CD4-positive, alpha-beta T cell treated with Interleukin-12 subunit alpha and Interleukin-12 subunit beta, for 1 hour (primary cell): ENCODE results near the gene AGAP1.
"Not testable (repeated sequence)": the region's sequence is repeated elsewhere in the genome, so short reads cannot be mapped to it uniquely, and the experiment has no call there.

Experiments
- DNase-seq: peaks from one replicate; pipeline ENCODE4 v3.0.0-alpha.2; 2020

Gene AGAP1

DNA sequence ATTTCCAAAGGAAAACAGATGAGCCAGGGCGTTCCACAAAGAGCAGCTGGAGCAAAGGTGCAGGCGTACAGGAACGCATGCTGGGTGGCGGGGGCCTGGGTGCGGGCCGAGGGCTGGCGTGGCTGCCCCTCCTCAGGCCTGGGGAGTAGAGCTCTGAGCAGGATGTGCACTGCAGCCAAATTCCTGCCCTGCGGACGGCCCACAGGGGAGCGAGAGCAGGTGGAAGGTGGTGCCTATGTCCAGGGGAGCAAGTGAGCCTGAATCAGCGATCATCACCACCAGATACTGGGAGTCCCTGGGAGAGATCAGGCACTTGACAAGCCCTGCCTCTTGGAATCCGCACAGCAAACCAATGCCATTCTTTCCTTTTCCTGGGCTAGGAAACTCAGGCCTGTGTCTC lies 568.1 kb downstream of the AGAP1 start:
- no peak for DNase-seq

DNA sequence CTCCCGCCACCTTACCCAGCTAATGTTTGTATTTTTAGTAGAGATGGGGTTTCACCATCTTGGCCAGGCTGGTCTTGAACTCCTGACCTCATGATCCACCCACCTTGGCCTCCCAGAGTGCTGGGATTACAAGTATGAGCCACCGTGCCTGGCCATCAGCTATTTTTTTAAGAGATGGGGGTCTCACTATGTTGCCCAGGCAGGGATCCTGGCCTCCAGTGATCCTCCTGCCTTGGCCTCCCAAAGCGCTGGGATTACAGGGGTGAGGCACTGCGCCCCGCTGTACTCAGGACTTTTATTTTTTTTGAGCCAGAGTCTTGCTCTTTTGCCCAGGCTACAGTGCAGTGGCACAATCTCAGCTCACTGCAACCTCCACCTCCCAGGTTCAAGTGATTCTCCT lies 569.0 kb downstream of the AGAP1 start:
- not testable (repeated sequence) for DNase-seq

DNA sequence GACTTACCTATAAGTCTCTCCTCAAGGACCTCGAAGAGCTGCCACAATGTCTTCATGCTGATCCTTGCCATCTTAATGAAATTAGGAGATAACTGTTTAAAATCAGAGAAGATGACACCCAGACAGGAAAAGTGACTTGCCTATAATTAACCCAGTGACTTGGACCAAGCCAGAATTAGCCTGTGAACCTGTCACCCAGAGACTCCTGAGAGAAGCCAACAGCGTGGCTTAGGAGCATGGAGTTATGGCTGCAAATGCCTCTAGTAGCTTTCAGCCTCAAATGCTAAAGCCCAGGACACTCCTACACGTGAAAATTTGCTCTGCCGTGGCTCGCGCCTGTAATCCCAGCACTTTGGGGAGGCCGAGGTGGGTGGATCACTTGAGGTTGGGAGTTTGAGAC lies 570.2 kb downstream of the AGAP1 start:
- no peak for DNase-seq

DNA sequence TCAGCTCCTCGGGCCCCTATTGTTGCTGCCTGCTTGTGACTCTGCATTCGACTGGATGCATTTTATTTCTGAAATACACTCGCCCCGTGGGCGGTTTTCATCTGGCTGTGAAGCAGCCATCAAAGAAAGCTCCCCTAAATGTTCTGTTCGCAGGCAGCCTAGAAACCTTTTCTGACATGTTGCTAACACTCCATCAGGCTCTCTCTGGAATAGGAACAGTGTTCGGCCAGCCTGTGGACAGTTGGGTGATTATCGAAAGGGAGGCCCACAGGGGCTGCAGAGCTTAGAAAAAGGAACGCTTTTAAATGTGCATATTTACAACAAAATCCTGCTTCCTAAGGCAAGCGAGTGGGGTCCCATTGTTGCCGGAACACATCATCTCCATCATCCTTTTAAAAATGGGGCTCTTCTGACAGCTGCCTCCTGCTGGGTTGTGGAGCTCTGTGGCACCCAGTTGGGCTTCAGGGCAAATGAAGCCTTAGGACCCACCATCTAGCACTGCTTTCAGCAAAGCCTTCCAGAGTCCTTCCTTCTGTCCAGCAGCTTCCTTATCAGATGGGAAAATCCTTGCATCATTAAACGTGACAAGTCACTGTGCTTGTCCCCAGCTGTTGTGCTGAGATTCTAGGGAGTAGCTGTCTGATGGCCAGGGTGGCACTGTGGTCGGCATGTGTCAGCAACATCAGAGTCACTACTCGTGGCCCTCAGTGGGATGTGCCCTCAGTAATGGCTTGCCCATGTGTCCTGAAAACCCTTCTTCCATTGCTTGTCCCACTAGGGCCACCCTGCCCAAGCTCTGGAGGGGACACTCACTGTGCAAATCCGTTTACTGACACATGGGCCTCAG lies 571.7 kb downstream of the AGAP1 start:
- DNase-seq = no peak

DNA sequence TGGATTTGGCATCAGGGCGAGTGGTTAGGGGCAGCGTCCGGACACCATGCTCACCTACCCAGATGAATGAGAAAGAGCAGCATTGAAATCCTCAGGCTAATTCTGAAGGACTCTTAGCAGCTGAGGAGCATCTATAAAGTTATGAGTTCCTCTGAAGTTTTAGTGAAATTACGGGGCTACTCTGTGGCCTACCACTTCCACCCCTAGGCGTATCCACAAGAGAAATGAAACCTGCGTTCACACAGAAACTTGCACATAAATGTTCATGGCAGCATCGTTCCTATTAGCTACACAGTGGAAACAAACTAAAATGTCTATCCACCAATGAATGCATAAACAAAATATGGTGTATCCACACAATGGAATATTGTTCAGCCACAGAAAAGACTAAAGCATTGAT lies 576.4 kb downstream of the AGAP1 start:
- no peak for DNase-seq

DNA sequence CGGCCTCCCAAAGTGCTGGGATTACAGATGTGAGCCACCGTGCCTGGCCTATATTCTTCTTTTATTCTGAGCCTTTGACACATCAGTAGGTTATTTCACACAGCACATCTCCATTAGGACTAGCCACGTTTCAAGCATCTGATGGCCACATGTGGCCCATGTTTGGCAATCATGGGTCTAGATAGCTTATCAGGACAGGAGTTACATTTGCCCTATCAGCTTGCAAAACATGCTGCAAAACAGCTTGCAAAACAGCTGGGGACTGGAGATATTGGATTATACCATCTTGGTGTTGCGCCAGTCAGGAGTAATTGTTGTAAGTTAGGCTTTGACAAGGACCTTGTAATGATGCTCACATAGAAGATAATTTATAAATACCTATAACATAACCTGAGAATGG lies 579.4 kb downstream of the AGAP1 start:
- DNase-seq = no peak

DNA sequence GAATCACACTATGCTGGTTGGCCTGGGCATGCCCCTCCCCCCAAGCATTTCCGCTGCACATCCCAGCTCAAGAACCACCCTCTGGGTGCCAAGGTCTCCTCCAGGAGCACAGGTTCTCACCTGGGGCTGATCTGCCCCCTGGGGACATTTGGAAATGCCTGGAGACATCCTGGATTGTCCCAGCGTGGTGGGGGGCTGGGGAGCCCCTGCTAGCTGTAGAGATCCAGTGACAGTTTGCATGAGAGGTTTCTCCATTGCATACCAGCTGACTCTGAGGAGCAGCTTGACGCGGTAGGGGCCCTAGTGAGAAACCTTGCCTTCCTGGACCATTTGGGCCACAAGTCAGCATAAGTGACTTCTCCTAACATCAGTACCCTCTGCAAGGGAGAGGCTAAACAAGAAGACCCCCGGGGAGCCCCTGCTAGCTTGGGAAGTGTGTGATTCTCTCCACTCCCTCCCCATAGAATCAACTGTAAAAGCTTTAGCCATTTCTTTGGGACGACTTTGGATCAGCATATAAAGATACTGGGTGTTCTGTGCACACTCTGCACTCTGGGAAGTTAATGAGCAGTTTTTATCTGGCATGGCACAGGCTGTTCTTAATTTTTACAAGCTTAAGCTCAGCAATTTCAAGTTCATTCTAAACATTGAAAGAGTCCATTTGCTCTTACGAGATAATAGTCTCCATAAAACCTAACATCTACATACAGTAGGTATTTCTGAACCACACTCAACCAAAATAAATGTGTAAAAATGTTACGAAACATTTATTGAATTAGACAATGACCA lies 580.2 kb downstream of the AGAP1 start:
- no peak for DNase-seq

DNA sequence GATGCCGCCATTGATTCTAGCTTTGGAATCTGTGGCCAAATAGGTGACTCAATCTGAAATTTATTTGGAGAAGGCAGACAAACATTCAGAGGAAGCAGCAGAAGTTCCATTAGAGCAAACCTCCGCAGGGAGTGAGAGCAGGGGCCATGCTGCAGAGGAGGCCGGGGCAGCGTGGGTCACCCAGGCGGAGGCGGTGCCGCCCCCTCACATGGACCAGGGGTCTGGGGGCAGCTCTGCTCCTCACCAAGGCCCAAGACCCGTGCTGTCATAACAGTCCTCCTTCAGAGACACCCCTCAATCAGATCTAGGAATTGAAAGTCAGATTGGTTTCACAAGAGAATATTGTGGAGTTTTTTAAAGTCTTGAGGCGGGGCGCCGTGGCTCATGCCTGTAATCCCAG lies 582.0 kb downstream of the AGAP1 start:
- no peak for DNase-seq

DNA sequence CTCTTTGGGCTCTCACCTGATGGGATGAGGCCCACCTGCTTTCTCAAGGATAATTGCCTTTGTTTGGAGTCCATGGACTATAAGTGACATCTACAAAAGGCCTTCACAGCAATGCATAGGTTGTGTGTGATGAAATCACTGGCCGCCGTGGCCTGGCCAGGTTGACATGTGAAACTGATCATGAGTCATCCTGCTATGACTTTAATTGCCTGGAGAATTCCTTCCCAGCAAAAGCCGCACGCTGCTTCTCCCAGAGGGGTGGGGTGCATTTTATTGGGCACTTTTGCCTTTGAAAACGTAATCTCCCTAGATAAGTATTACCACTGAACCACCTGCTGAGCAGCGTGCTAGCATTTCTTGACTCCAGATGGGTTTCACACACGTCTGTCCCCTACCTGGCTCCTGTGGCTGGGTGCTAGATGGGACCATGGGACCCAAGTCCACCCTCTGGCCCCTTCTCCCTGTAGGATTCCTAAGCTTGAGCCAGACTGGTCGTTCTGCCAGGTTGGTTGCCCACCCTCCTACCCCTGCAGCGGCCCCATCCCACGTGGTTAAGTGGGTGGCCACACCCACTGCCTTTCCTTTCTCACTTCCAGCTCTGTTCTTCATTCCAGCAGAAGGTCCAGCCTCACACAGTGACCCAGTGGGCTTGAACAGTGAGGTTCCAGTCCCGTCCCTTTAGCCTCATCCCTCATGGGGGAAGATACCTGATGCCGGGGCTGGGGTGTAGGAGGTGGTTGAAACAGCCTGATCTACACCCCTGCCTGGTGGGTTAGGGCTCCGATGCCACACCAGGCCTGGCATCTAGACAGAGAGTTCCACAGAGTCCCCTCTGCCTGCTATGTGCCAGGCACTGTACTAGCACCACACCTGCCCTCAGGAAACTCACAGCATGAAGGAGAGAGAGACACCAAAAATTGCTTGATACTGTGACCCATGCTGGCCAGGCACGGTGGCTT lies 584.7 kb downstream of the AGAP1 start:
- no peak for DNase-seq

DNA sequence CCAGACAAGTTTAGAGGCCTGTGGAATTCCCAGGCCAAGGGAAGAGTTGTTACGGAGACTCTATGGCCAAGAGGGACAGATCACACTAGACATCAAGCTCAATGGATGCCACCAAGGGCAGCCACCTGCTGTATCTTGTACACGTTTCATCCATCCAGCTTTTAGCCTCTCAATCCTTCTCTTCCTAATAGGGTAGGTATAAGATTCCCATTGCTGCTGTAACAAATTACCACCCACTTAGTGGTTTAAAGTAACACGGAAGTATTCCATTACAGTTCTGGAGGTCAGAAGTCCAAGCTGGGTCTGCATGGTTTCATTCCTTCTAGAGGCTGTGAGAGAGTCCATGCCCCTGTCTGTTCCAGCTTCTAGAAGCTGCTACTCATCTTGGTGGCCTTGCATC lies 586.6 kb downstream of the AGAP1 start:
- DNase-seq = no peak

DNA sequence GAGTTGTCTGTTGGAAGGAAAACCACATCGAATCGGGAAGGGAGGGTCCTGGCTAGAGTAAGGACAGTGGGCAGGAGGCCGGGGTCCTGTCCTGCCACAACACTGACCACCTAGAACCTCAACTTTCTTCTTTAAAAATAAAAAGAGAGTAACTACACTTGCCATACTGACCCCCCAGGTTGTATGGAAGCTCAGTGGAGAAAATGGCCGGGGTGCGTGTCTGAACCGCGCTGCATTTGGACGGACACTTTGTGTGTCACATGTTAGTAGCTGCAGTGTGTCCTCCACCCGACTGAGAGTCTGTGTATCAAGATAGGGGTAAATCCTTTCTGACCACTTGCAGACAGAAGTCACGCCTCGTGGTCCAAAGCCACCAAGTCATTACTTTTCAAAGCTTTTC lies 587.3 kb downstream of the AGAP1 start:
- DNase-seq = no peak

DNA sequence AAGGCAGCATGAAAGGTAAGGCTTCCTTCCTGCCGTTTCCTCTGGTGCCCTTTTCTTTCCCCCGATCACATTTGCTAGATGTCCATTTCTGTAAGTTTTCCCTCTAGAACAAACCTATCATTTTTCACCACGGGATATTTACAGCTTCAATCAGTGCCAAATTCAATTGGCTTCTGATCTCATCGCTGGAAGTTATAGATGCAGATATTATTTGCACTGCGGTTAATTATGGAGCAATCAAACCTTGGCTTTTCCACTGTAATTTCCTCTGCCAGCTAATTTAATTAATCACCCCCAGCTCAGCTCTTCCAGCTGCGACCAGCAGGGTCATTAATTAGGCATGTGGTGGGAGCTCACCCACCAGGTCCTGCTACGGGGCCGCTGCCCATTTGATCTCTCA lies 588.2 kb downstream of the AGAP1 start:
- no peak for DNase-seq

DNA sequence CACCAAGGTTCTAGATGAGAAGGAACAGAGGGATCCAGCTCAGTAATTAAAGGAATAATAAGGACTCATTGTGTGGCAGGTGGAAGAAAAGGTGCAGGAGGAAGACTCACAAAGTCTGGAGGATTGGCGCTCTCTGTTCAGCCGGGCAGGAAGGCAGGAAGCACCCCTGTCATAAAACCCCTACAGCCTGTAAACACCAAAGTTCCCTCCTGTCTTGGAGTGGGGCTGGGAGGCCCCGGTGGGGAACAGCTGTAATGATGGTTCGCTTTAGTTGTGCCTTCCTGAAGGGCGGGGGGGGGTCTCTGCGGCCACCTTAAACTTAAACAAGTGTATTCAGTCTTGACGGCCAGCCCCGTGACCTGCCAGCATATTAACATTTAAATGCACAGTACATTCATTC lies 590.1 kb downstream of the AGAP1 start:
- no peak for DNase-seq

DNA sequence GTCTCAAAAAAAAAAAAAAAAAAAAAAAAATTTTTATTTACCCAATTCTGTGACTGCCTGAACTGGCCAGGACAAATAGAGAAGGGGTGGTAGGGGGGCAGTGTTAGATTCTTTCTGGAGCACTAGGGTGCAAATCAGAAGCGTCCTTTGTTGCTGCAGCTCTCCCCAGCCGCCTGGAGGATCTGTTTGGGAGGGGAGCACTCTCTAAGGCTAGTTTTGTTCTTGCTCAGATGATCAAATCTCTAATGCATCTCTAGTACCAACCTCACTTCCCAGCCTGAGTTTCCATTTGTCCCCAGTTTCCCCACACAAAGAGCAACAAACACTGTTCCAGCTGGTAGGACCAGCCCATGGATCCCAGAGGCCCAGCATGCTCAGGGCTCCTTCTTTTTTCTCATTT lies 591.4 kb downstream of the AGAP1 start:
- no peak for DNase-seq

DNA sequence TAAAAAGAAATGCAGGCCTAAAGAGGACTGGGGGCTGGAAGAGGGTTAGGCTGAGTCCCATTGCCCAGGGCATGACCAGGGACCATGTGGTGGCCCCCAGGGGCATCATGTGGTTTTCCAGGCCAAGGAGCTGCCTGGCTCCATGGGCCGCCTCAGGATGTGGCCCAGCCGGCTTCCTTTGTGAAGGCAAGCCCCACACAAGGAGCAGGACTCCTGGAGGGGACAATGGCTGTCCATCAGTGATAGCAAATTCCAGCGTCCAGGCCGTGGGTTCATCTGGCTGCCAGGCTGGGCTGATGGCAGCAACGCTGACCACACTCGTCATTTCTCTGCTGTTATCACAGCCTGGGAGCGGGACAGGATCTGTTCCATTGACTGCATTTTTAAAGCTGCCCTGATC lies 591.8 kb downstream of the AGAP1 start:
- no peak for DNase-seq

DNA sequence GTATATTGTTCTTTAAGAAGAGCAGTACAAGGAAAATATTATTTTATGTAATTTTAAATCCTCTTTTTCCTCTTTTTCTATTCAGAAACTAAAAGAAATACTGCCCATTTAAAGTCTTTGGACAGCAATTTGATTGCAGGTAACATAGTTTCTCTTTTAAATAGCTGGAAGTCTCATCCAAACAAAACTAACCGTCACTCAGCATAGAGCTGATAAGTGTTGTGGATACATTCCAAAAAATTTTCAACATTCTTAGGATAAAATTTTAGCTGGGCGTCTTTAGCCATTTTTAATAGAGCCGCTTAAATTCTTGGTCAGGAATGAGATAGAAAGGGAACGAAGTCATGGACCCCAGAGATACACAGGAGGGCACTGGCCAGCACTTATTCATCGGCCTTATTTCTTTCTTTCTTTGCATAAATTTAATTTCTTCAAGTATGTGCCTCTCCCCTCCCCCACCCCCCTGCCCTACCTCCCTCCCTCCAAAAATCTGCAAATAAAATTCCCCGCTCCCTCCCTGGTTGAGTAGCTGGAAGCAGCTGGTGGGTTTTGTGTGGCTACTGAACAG lies 592.6 kb downstream of the AGAP1 start:
- no peak for DNase-seq

DNA sequence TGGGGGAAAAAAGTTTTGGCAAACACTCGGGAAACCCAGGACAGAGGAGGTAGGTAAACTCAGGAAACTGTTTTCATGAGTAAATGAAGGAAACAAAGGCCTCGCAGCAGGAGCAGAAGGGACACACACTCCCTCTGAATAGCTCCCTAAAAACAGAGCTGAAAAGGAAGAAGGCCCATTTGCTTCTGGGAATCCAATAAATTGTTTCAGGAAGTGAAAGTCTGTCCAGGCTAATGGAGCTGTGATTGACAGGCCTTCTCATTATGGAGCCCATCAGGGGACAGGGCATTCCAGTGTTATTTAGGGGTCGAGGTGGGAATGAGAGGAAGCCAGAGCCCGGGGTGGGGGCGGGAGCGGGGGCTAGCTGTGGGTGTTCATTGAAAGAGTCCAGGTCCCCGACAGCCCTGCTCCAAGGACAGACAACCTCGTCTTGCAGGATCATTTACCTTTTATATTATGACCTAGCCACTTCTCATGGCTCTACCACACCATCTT lies 593.2 kb downstream of the AGAP1 start:
- DNase-seq = no peak

DNA sequence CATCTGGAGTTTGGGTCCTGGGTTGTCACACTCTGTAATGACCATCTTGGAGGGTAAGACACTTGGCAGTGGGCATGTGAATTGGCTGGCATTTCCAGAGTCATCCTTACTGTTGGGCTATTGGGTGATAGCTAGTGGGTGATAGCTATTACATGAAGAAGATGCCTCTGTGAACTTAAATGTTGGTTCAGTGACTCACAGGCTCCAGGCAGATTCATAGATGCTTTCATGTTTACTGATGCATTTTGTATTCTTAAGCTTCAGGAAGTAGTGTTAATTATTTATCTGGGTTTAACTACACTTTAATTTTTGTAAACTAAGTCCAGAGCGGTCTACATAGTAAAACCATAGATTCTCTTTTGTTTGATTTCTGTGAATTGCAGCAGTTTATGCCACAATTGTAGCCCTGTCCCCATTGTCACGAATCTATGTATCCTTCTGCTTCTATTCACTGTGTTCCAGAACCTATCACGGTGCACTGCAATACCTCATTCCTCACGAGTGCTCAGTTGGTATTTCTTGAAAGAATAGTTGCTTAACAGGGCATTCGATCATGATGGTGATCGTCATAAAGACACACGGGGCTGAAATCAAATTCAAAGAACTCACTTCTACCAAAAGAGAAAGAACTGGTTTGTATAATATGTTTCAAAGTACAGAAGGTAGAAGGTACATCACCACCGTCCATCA lies 594.7 kb downstream of the AGAP1 start:
- DNase-seq = no peak

DNA sequence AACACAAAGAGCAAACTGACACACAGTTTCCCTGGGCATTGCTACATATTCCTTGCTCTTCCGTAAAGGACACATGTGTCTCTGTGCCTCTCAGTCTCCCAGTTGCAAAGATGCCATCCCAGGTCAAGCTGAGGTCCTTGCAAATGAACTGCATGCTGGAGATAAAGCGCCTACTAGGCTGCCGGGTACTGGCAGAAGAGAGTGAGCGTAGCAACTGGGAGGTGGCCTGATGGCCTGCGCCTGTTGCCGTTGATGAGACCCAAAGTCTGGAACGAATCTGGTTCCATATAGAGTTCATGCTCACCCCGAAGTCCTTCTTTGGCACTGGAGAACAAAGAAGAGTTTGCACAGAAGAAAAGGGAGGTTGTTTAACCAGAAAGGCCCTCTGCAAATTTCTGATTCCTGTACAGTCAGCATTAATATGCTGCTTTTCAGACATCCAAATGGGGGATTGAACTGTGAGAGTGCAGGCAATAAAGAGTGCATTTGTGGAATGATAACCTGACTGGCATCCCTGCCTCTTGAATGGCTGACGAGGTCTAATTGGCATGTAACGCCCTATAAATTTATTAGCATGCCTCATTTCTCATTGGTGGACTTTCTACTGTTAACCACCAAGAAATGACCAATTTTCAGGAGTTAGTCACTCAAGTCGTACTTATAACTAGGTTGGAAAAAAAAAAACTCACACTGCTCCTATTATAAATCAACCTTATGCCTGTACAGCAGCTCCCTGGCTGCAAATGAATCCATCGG lies 595.6 kb downstream of the AGAP1 start:
- no peak for DNase-seq

DNA sequence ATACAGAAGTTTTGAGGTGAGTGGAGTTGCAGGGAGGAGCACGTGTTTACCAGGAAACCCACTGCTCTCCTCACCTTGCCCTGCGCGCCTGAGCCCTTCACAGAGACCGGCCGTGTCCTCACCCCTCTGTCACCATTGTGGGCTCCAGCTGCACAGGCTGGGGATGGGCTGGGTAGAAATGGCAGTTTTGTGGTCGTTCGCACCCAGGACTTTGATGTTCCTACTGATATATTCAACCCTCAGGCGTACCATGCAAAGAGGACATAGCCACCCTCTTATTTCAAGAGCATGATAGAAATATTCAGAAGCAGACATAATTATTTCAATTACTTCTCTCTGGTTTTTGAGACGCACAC lies 596.2 kb downstream of the AGAP1 start:
- no peak for DNase-seq

DNA sequence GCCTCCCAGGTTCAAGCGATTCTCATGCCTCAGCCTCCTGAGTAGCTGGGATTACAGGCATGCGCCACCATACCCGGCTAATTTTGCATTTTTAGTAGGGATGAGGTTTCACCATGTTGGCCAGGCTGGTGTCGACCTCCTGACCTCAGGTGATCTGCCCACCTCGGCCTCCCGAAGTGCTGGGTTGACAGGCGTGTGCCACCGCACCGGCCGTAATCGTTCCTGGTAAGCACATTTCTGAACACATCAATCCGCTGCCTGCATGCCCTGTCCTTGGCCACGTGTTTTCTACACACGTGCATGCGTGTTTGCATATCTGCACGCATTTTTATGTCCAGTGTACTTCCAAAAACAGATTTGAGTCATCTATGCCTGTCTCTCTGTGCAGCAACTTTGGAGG lies 597.0 kb downstream of the AGAP1 start:
- DNase-seq = not testable (repeated sequence)
